H1 (cell line): ENCODE results near the gene TMEM121B. TPM values are rescaled to one million over a fixed set of nuclear protein-coding genes. Genes with fewer than 3 reads are reported as not detected.

Source experiments
- CTCF ChIA-PET: fragments of 300-600 bp; sonication (Branson Sonifier 250); formaldehyde crosslinking; loops from one replicate; lab custom pipeline; 2021; ENCODE audit not compliant: partially characterized antibody; lab: Charles Lee
- POLR2A ChIA-PET: fragments of 300-600 bp; sonication (Branson Sonifier 250); formaldehyde crosslinking; loops from one replicate; lab custom pipeline; 2021; ENCODE audit warnings: inconsistent platforms; ENCODE audit not compliant: partially characterized antibody; lab: Charles Lee
- DNase-seq, 2 experiments: peaks; one replicate each; pipeline versions ENCODE4 v3.0.0 to v3.0.0-alpha.2; 2010 to 2022; ENCODE audit warnings: low spot score in 2 of 2, low read depth in 1 of 2, mixed read lengths in 1 of 2
- FAIRE-seq: peaks from 2 replicates; lab custom pipeline; 2011; peaks lifted over from hg19 to GRCh38; lab: Jason Lieb, UNC
- H2AFZ ChIP-seq: 2 replicates; pipeline ENCODE4 v1.8.1; 2012; ENCODE audit warnings: low read length, inconsistent platforms
- H2AK5ac ChIP-seq: 2 replicates; pipeline ENCODE4 v1.6.1; 2013; ENCODE audit warnings: low read depth, low read length
- H2BK120ac ChIP-seq: replicated peaks from 2 replicates; pipeline ENCODE3; 2013; ENCODE audit warnings: low read depth, low read length, inconsistent platforms
- H2BK12ac ChIP-seq: 2 replicates; pipeline ENCODE4 v1.6.1; 2013; ENCODE audit warnings: low read depth, low read length
- H2BK15ac ChIP-seq: 2 replicates; pipeline ENCODE4 v1.6.1; 2013; ENCODE audit warnings: low read length
- H2BK20ac ChIP-seq: 2 replicates; pipeline ENCODE4 v1.6.1; 2013; ENCODE audit warnings: low read length
- H2BK5ac ChIP-seq: 2 replicates; pipeline ENCODE4 v1.6.1; 2013; ENCODE audit warnings: low read depth, low read length
- H3K14ac ChIP-seq: 2 replicates; pipeline ENCODE4 v1.6.1; 2013; ENCODE audit warnings: inconsistent platforms; ENCODE audit not compliant: insufficient read length
- H3K18ac ChIP-seq: 2 replicates; pipeline ENCODE4 v1.6.1; 2013; ENCODE audit warnings: low read length; ENCODE audit errors: extremely low read depth
- H3K23ac ChIP-seq: 2 replicates; pipeline ENCODE4 v1.6.1; 2013; ENCODE audit warnings: inconsistent platforms; ENCODE audit not compliant: insufficient read length
- H3K23me2 ChIP-seq: 2 replicates; pipeline ENCODE4 v1.6.1; 2013; ENCODE audit warnings: low read depth, low read length
- H3K27ac ChIP-seq: 2 replicates; pipeline ENCODE4 v1.6.1; 2011; ENCODE audit warnings: low read depth, low read length, inconsistent platforms
- H3K27me3 ChIP-seq, 4 experiments: replicated peaks in 1 of 4; 1 replicate in 1 of 4; 2 replicates in 3 of 4; pipeline versions ENCODE4 v1.6.1 to v1.8.1; 2011 to 2013; ENCODE audit warnings: low read length in 3 of 4, mild to moderate bottlenecking in 3 of 4, inconsistent platforms in 2 of 4, mixed read lengths in 2 of 4, moderate library complexity in 1 of 4; ENCODE audit not compliant: control insufficient read depth in 3 of 4, insufficient read depth in 3 of 4; ENCODE audit errors: extremely low read depth in 1 of 4
- H3K36me3 ChIP-seq, 4 experiments: 2 replicates each; pipeline versions ENCODE4 v1.6.1 to v1.8.1; 2011 to 2013; ENCODE audit warnings: mild to moderate bottlenecking in 4 of 4, low read length in 3 of 4, moderate library complexity in 2 of 4, control low read depth in 1 of 4, inconsistent platforms in 1 of 4; ENCODE audit not compliant: insufficient read depth in 4 of 4, control insufficient read depth in 2 of 4
- H3K4ac ChIP-seq: replicated peaks from 2 replicates; pipeline ENCODE3; 2013; ENCODE audit warnings: low read length, low read depth, mixed read lengths, inconsistent platforms; ENCODE audit not compliant: insufficient read length
- H3K4me1 ChIP-seq, 4 experiments: replicated peaks in 1 of 4; 1 replicate in 1 of 4; 2 replicates in 3 of 4; pipeline versions ENCODE4 v1.6.1 to v1.8.1; 2011 to 2013; ENCODE audit warnings: low read length in 3 of 4, inconsistent platforms in 2 of 4, mixed read lengths in 1 of 4; ENCODE audit not compliant: insufficient read depth in 4 of 4, control insufficient read depth in 3 of 4
- H3K4me2 ChIP-seq, 2 experiments: 2 replicates each; pipeline versions ENCODE4 v1.6.1 to v1.8.1; 2011 to 2013; ENCODE audit warnings: low read depth in 2 of 2, low read length in 2 of 2, control low read depth in 1 of 2, inconsistent platforms in 1 of 2, mild to moderate bottlenecking in 1 of 2; ENCODE audit not compliant: insufficient read depth in 1 of 2
- H3K4me3 ChIP-seq, 4 experiments: fragments of 200-600, 300-600 bp in 1 of 4; sonication (generic), shearing (Covaris generic), sonication (Bioruptor Twin) in 1 of 4; 2 replicates each; pipeline versions ENCODE4 v1.5.1 to v1.8.1; 2011 to 2016; ENCODE audit warnings: low read length in 4 of 4, low read depth in 3 of 4, control low read depth in 2 of 4, inconsistent platforms in 2 of 4, mild to moderate bottlenecking in 2 of 4, mixed read lengths in 1 of 4, moderate library complexity in 1 of 4; ENCODE audit not compliant: insufficient read depth in 2 of 4; ENCODE audit errors: extremely low read depth in 1 of 4
- H3K56ac ChIP-seq: replicated peaks from 2 replicates; pipeline ENCODE3; 2013; ENCODE audit warnings: low read depth, mild to moderate bottlenecking, mixed read lengths, low read length, inconsistent platforms; ENCODE audit not compliant: insufficient read length
- H3K79me1 ChIP-seq: 2 replicates; pipeline ENCODE4 v1.6.1; 2013; ENCODE audit warnings: low read depth, low read length, control low read depth
- H3K79me2 ChIP-seq, 2 experiments: 2 replicates each; pipeline versions ENCODE4 v1.6.1 to v1.8.1; 2012 to 2013; ENCODE audit warnings: low read length in 2 of 2, mild to moderate bottlenecking in 2 of 2, inconsistent platforms in 1 of 2; ENCODE audit not compliant: insufficient read depth in 2 of 2, control insufficient read depth in 1 of 2
- H3K9ac ChIP-seq, 4 experiments: replicated peaks in 1 of 4; 1 replicate in 1 of 4; 2 replicates in 3 of 4; pipeline versions ENCODE4 v1.6.1 to v1.8.1; 2011 to 2013; ENCODE audit warnings: low read depth in 3 of 4, low read length in 3 of 4, control low read depth in 2 of 4, mild to moderate bottlenecking in 2 of 4, moderate library complexity in 2 of 4, inconsistent platforms in 1 of 4; ENCODE audit errors: extremely low read depth in 1 of 4
- H3K9me3 ChIP-seq, 2 experiments: 2 replicates each; pipeline versions ENCODE4 v1.6.1 to v1.8.1; 2012 to 2013; ENCODE audit warnings: mild to moderate bottlenecking in 2 of 2, moderate library complexity in 2 of 2, control low read depth in 1 of 2, inconsistent platforms in 1 of 2, low read depth in 1 of 2, low read length in 1 of 2, mixed read lengths in 1 of 2; ENCODE audit not compliant: insufficient read depth in 2 of 2
- H4K20me1 ChIP-seq, 2 experiments: replicated peaks in 1 of 2; 2 replicates each; pipeline versions ENCODE3 to v1.8.1; 2011 to 2013; ENCODE audit warnings: inconsistent platforms in 2 of 2, low read length in 2 of 2, mild to moderate bottlenecking in 1 of 2; ENCODE audit not compliant: insufficient read depth in 2 of 2, control insufficient read depth in 1 of 2
- H4K5ac ChIP-seq: 2 replicates; pipeline ENCODE4 v1.6.1; 2013; ENCODE audit warnings: low read length, low read depth, mixed read lengths, inconsistent platforms; ENCODE audit not compliant: insufficient read length
- H4K8ac ChIP-seq: 2 replicates; pipeline ENCODE4 v1.8.0; 2013; ENCODE audit warnings: mild to moderate bottlenecking, moderate library complexity, low read length, inconsistent platforms; ENCODE audit not compliant: insufficient read depth; ENCODE audit errors: extremely low read depth
- H4K91ac ChIP-seq: replicated peaks from 2 replicates; pipeline ENCODE3; 2013; ENCODE audit warnings: low read length, mixed read lengths, inconsistent platforms; ENCODE audit not compliant: insufficient read length
- ATF2 ChIP-seq: IDR thresholded peaks from 2 replicates; pipeline ENCODE4 v1.6.1; 2012; ENCODE audit warnings: low read length, inconsistent platforms
- SAP30 ChIP-seq: fragments of 300-600 bp; sonication (generic); IDR thresholded peaks from 2 replicates; pipeline ENCODE4 v1.7.1; 2012; ENCODE audit warnings: low read length, moderate library complexity, mild to moderate bottlenecking, inconsistent platforms; ENCODE audit not compliant: insufficient read depth, insufficient replicate concordance
- TAF1 ChIP-seq: IDR thresholded peaks from 2 replicates; pipeline ENCODE4 v1.6.1; 2011; ENCODE audit warnings: mild to moderate bottlenecking, low read depth, low read length
- USF2 ChIP-seq: IDR thresholded peaks from 2 replicates; pipeline ENCODE4 v1.6.1; 2011; ENCODE audit warnings: low read length, improper control_type of control experiment
- WGBS, 2 experiments: shearing (Covaris generic) in 1 of 2; methylation state at CpG; one replicate each; pipeline versions ENCODE4 v1.1.6 to v1.1.7; 2013 to 2015; ENCODE audit warnings: low lambda C conversion rate in 2 of 2, mixed read lengths in 2 of 2, inconsistent platforms in 1 of 2, low coverage in 1 of 2, missing lambda C conversion rate in 1 of 2; ENCODE audit not compliant: insufficient replicate concordance in 2 of 2, insufficient coverage in 1 of 2, insufficient read length in 1 of 2; ENCODE audit errors: extremely low coverage in 1 of 2, missing lambda C conversion rate in 1 of 2; 5-methylcytosine and 5-hydroxymethylcytosine counted together
- polyA plus RNA-seq, 7 experiments: library from polyadenylated mRNA; depleted of rRNA in 3 of 7; stranded (reverse) in 5 of 7; unstranded in 2 of 7; fragments of >200 nt in 5 of 7; fragments of 200-250 nt in 2 of 7; gene quantifications; 1 replicate in 5 of 7; 2 replicates in 1 of 7; 4 replicates in 1 of 7; pipeline versions ENCODE4 v1.2.1 to v1.2.3, GENCODE V29; 2011 to 2013; ENCODE audit warnings: missing spikeins in 2 of 7, mixed read lengths in 2 of 7
- total RNA-seq: library from RNA; stranded (reverse); fragmentation: NEBNext Ultra II Directional; extraction: Animal tissue kit (Norgen Biotek cat#: 25700); gene quantifications from 2 replicates; pipeline ENCODE4 v1.2.1, GENCODE V29; 2021

Gene TMEM121B
- total and polyA plus RNA-seq, 2 of the 8 experiments (the other 6 are each of a cell fraction or from before 2014, with no cell fraction given): 4.3 to 6.9 TPM

GRCh38 chr22:17133137-17133536 lies 12.0 kb upstream of the TMEM121B start:
- Histone ChIP-seq H2AK5ac (no peak overlapping the region), H3K79me2 (no peaks in the 10 kb centered on the region), H3K36me3 (peaks cover 0 to 12% (median 0%) of the 10 kb centered on the region in 4 experiments; a peak in 2 of 8 replicates), H4K91ac (no peak overlapping the region), H3K9ac (no peak overlapping the region), H3K27ac (no peak overlapping the region), H3K79me1 (no peaks in the 10 kb centered on the region), H3K4me3 (no peak overlapping the region), H3K27me3 (no peaks in the 10 kb centered on the region), H2BK15ac (no peak overlapping the region), H2BK12ac (no peak overlapping the region), H3K4me2 (no peak overlapping the region), H4K5ac (no peak overlapping the region), H2BK120ac (no peak overlapping the region)
- no peak for FAIRE-seq
- no peak for DNase-seq
- CTCF ChIA-PET: interaction anchor here (0.6 to 2.5 kb wide), 6 partner anchors 9 to 39 kb away, joined by 3 to 8 read pairs (median 4); no protein-coding TSS in a partner anchor
- POLR2A ChIA-PET: interaction anchor here (1.0 to 1.3 kb wide), 3 partner anchors 11 to 67 kb away, joined by 3 to 4 read pairs (median 3); no protein-coding TSS in a partner anchor
- no peak for TF ChIP-seq SAP30
- no peak for TF ChIP-seq TAF1
- TF ChIP-seq USF2: no peak
- TF ChIP-seq ATF2: no peak
- TF ChIP-seq, all 59 proteins: peak for 0
- Histone ChIP-seq H3K9me3 (no peaks in the 10 kb centered on the region), H3K23me2 (no peaks in the 10 kb centered on the region), H2BK5ac (no peak overlapping the region), H3K56ac (no peak overlapping the region), H3K4ac (no peak overlapping the region), H3K18ac (no peak overlapping the region), H3K4me1 (peaks cover 0 to 3% (median 1%) of the 10 kb centered on the region in 4 experiments; a peak in 2 of 7 replicates), H3K14ac (no peak overlapping the region), H2BK20ac (no peak overlapping the region), H4K8ac (no peak overlapping the region), H3K23ac (no peak overlapping the region), H2AFZ (no peak overlapping the region), H4K20me1 (no peaks in the 10 kb centered on the region)
- 84% methylated on average over 7 of the region's 7 CpGs; no CpG with 5 or more reads in 1 of the 2 experiments for WGBS, 2 experiments
